K562 (cell line): Measurements from ENCODE around the gene DIRAS3. TPM values are rescaled to one million over a fixed set of nuclear protein-coding genes. Genes with fewer than 3 reads are reported as not detected.

Experiments
- ATAC-seq: fragments of 200-7000 bp; cut with Tn5 transposase; 3 replicates; pipeline ENCODE4 v1.9.1; 2020; ENCODE audit warnings: moderate library complexity
- BruUV-seq: library from RNA; stranded (reverse); fragments of 400-500 nt; replicated peaks from 2 replicates; lab custom pipeline; 2021; lab: Mats Ljungman, UMichigan
- CTCF ChIA-PET: fragments of 300-600 bp; formaldehyde crosslinking; extraction: SDS; loops from one replicate; lab custom pipeline; 2021; ENCODE audit warnings: low intra/inter-chr PET ratio; lab: Yijun Ruan, JAX
- POLR2A ChIA-PET: fragments of 300-600, 350-650 bp; sonication (Branson Sonifier 250); formaldehyde crosslinking; extraction: SDS; loops from one replicate; lab custom pipeline; 2021; ENCODE audit warnings: antibody characterized with exemption, inconsistent platforms; lab: Yijun Ruan, JAX
- DNase-seq, 4 experiments: peaks; one replicate each; pipeline versions ENCODE4 v3.0.0 to v3.0.0-alpha.2; 2011 to 2018; ENCODE audit warnings: low spot score in 3 of 4, mixed read lengths in 3 of 4; ENCODE audit errors: extremely low read depth in 1 of 4
- FAIRE-seq: peaks from 2 replicates; lab custom pipeline; 2011; peaks lifted over from hg19 to GRCh38; lab: Jason Lieb, UNC
- H2AFZ ChIP-seq: 2 replicates; pipeline ENCODE4 v1.6.0; 2011; ENCODE audit warnings: low read depth, low read length, control low read depth, inconsistent platforms
- H3K27ac ChIP-seq: fragments of 200-600 bp; 3 replicates; pipeline ENCODE4 v1.8.0; 2011; ENCODE audit warnings: low read depth, mild to moderate bottlenecking, control low read depth, inconsistent platforms, low read length, moderate library complexity, mixed read lengths; ENCODE audit errors: extremely low read depth
- H3K27me3 ChIP-seq, 2 experiments: fragments of 300-600 bp in 1 of 2; 2 replicates in 1 of 2; 3 replicates in 1 of 2; pipeline versions ENCODE4 v1.6.0 to v1.8.0; 2011; ENCODE audit warnings: inconsistent platforms in 2 of 2, low read length in 2 of 2, mild to moderate bottlenecking in 1 of 2, mixed read lengths in 1 of 2, moderate library complexity in 1 of 2; ENCODE audit not compliant: control insufficient read depth in 2 of 2, insufficient read depth in 2 of 2
- H3K36me3 ChIP-seq: fragments of 300-600 bp; 3 replicates; pipeline ENCODE4 v1.8.0; 2011; ENCODE audit warnings: mild to moderate bottlenecking, low read length, inconsistent platforms; ENCODE audit not compliant: control insufficient read depth, insufficient read depth
- H3K4me1 ChIP-seq, 2 experiments: fragments of 200-600 bp in 1 of 2; replicated peaks in 1 of 2; 2 replicates in 1 of 2; 3 replicates in 1 of 2; pipeline versions ENCODE4 v1.5.1 to v1.8.0; 2011; ENCODE audit warnings: inconsistent platforms in 2 of 2, low read length in 2 of 2, mild to moderate bottlenecking in 1 of 2, mixed read lengths in 1 of 2, moderate library complexity in 1 of 2; ENCODE audit not compliant: control insufficient read depth in 2 of 2, insufficient read depth in 2 of 2
- H3K4me2 ChIP-seq: 2 replicates; pipeline ENCODE4 v1.6.1; 2011; ENCODE audit warnings: low read length, control low read depth, inconsistent platforms, mixed read lengths; ENCODE audit not compliant: insufficient read depth
- H3K4me3 ChIP-seq: fragments of 200-600 bp; sonication (generic), shearing (Covaris generic); 2 replicates; pipeline ENCODE4 v1.5.1; 2016; ENCODE audit warnings: control low read depth, inconsistent platforms
- H3K79me2 ChIP-seq: fragments of 200-600 bp; 3 replicates; pipeline ENCODE4 v1.8.0; 2011; ENCODE audit warnings: low read length, inconsistent platforms; ENCODE audit not compliant: control insufficient read depth, insufficient read depth
- H3K9ac ChIP-seq, 2 experiments: 2 replicates each; pipeline versions ENCODE4 v1.6.0 to v1.6.1; 2011; ENCODE audit warnings: low read depth in 2 of 2, low read length in 2 of 2, control low read depth in 1 of 2, inconsistent platforms in 1 of 2, mild to moderate bottlenecking in 1 of 2, mixed read lengths in 1 of 2; ENCODE audit not compliant: insufficient read depth in 1 of 2
- H3K9me1 ChIP-seq: one replicate; pipeline ENCODE4 v1.6.0; 2011; ENCODE audit warnings: inconsistent platforms, mild to moderate bottlenecking, low read length, moderate library complexity; ENCODE audit not compliant: control insufficient read depth, insufficient read depth
- H3K9me3 ChIP-seq: replicated peaks from 2 replicates; pipeline ENCODE4 v1.5.1; 2011; ENCODE audit warnings: low read depth, low read length, inconsistent platforms; ENCODE audit not compliant: control insufficient read depth, insufficient read depth
- H4K20me1 ChIP-seq: replicated peaks from 2 replicates; pipeline ENCODE4 v1.6.1; 2011; ENCODE audit warnings: low read length, inconsistent platforms, mixed read lengths; ENCODE audit not compliant: control insufficient read depth, insufficient read depth
- CBFA2T2 ChIP-seq: fragments of 450-650 bp; conservative IDR thresholded peaks from 2 replicates; pipeline ENCODE4 v1.6.1; 2017; ENCODE audit warnings: mild to moderate bottlenecking
- CHAMP1 ChIP-seq: fragments of 450-650 bp; IDR thresholded peaks from 2 replicates; pipeline ENCODE4 v1.6.1; 2016; ENCODE audit warnings: mild to moderate bottlenecking
- FOXA1 ChIP-seq: fragments of 450-650 bp; IDR thresholded peaks from 2 replicates; pipeline ENCODE4 v1.6.1; 2016; ENCODE audit warnings: mild to moderate bottlenecking, borderline replicate concordance
- HDAC1 ChIP-seq, 2 experiments: fragments of 450-650 bp; IDR thresholded peaks; 2 replicates each; pipeline ENCODE4 v1.6.1; 2016 to 2017; ENCODE audit warnings: inconsistent platforms in 1 of 2, mild to moderate bottlenecking in 1 of 2, moderate library complexity in 1 of 2
- NR0B1 ChIP-seq: fragments of 450-650 bp; IDR thresholded peaks from one replicate; pipeline ENCODE4 v1.6.1; 2018; ENCODE audit warnings: mild to moderate bottlenecking, moderate library complexity; ENCODE audit not compliant: partially characterized antibody
- NRF1 ChIP-seq, 2 experiments: fragments of 450-650 bp; IDR thresholded peaks in 1 of 2; conservative IDR thresholded peaks in 1 of 2; 2 replicates each; pipeline ENCODE4 v1.6.1; 2014; ENCODE audit warnings: mild to moderate bottlenecking in 2 of 2
- POU5F1 ChIP-seq: fragments of 150-350 bp; IDR thresholded peaks from 2 replicates; pipeline ENCODE4 v1.6.1; 2014; ENCODE audit warnings: borderline replicate concordance, low read length, low read depth, mild to moderate bottlenecking; ENCODE audit not compliant: partially characterized antibody
- RAD21 ChIP-seq, 2 experiments: fragments of 250-450 bp in 1 of 2; fragments of 450-650 bp in 1 of 2; sonication (Bioruptor Pico) in 1 of 2; formaldehyde crosslinking in 1 of 2; IDR thresholded peaks in 1 of 2; conservative IDR thresholded peaks in 1 of 2; 2 replicates each; pipeline versions ENCODE4 v1.4.0 to v1.8.0; 2020 to 2022; ENCODE audit warnings: mild to moderate bottlenecking in 2 of 2, moderate library complexity in 1 of 2
- TCF3 ChIP-seq: sonication (generic); formaldehyde crosslinking; IDR thresholded peaks from 2 replicates; pipeline ENCODE4 v1.4.0; 2020; ENCODE audit warnings: mild to moderate bottlenecking, missing genetic modification reagents
- TCFL5 ChIP-seq: fragments of 250-450 bp; sonication (Bioruptor Pico); conservative IDR thresholded peaks from 2 replicates; pipeline ENCODE4 v1.6.1; 2021; ENCODE audit warnings: mild to moderate bottlenecking, moderate library complexity, matching md5 sums
- YBX1 ChIP-seq: fragments of 450-650 bp; IDR thresholded peaks from 2 replicates; pipeline ENCODE4 v1.7.1; 2016; ENCODE audit warnings: mild to moderate bottlenecking
- ZBTB33 ChIP-seq: sonication (generic); formaldehyde crosslinking; IDR thresholded peaks from 2 replicates; pipeline ENCODE4 v1.8.1; 2023; ENCODE audit warnings: mild to moderate bottlenecking, missing genetic modification reagents
- ZNF134 ChIP-seq: fragments of 250-450 bp; sonication (Bioruptor Pico); conservative IDR thresholded peaks from 2 replicates; pipeline ENCODE4 v1.4.0; 2020
- ZNF445 ChIP-seq: fragments of 250-450 bp; sonication (Bioruptor Pico); IDR thresholded peaks from 2 replicates; pipeline ENCODE4 v1.4.0; 2020; ENCODE audit warnings: low read depth, mild to moderate bottlenecking, moderate library complexity
- ZNF639 ChIP-seq, 2 experiments: fragments of 200-800 bp in 1 of 2; sonication (Bioruptor generic) in 1 of 2; sonication (generic) in 1 of 2; formaldehyde crosslinking in 1 of 2; IDR thresholded peaks in 1 of 2; conservative IDR thresholded peaks in 1 of 2; 2 replicates each; pipeline versions ENCODE4 v1.5.0 to v1.6.1; 2016 to 2020; ENCODE audit warnings: missing compliant biosample characterization in 1 of 2, missing genetic modification characterization in 1 of 2, missing genetic modification reagents in 1 of 2
- WGBS: fragments of 100-300 bp; shearing (Covaris generic); methylation state at CpG from one replicate; pipeline ENCODE4 v1.1.6; 2016; ENCODE audit warnings: low coverage, mixed read lengths; ENCODE audit not compliant: insufficient coverage; ENCODE audit errors: missing lambda C conversion rate; 5-methylcytosine and 5-hydroxymethylcytosine counted together
- in situ Hi-C: fragments of 300-500 bp; cut with MboI; formaldehyde crosslinking; loops from 4 replicates; pipeline ENCODE4 v1.15.0; 2018; ENCODE audit warnings: inconsistent platforms, mixed read lengths
- intact Hi-C: fragments of 100-400 bp; cut with micrococcal nuclease; formaldehyde crosslinking; loops from 2 replicates; pipeline ENCODE4 v1.14.2; 2022
- polyA plus RNA-seq, 8 experiments: library from polyadenylated mRNA; depleted of rRNA in 4 of 8; stranded (reverse) in 5 of 8; unstranded in 3 of 8; fragments of >200 nt; fragmentation: Nextera tagmentation in 2 of 8; fragmentation: Illumina TruSeq in 1 of 8; extraction: Ambion mirVana in 2 of 8; extraction: Trizol in 1 of 8; gene quantifications; 2 replicates each; pipeline versions ENCODE4 v1.2.1 to v1.2.3, GENCODE V29; 2011 to 2014; ENCODE audit warnings: inconsistent platforms in 1 of 8, missing spikeins in 1 of 8
- total RNA-seq, 7 experiments: library from RNA; depleted of rRNA in 6 of 7; stranded (reverse); fragments of >200 nt in 6 of 7; fragmentation: Illumina TruSeq in 2 of 7; extraction: Trizol in 2 of 7; gene quantifications; 2 replicates each; pipeline versions ENCODE4 v1.2.1 to v1.2.3, GENCODE V29; 2011 to 2021; ENCODE audit warnings: low replicate concordance in 1 of 7

The DIRAS3 gene
- total and polyA plus RNA-seq, 9 of the 15 experiments (the other 6 are each of a cell fraction or from before 2014, with no cell fraction given), result 7.9 to 96.1 (median 41.7) TPM

GRCh38 chr1:68051475-68051874, 1.0 kb upstream of the DIRAS3 start:
- Histone ChIP-seq H3K36me3 (no peaks in the 10 kb centered on the region), H3K4me1 (peaks cover 0 to 18% of the 10 kb centered on the region in 2 experiments; a peak in 4 of 5 replicates), H3K27ac (no peak overlapping the region), H2AFZ (no peak overlapping the region), H3K9me1 (no peaks in the 10 kb centered on the region), H3K79me2 (no peaks in the 10 kb centered on the region), H3K4me2 (no peak overlapping the region), H4K20me1 (no peaks in the 10 kb centered on the region), H3K27me3 (peaks cover 3 to 21% of the 10 kb centered on the region in 2 experiments; a peak in 4 of 5 replicates), H3K9ac (no peak overlapping the region), H3K9me3 (no peaks in the 10 kb centered on the region), H3K4me3 (no peak overlapping the region)
- DNase-seq (no peak), ATAC-seq (peak; percentile 40; the same call in 2 of the 3 replicates), FAIRE-seq (no peak)
- ChIA-PET CTCF (no interaction called here), POLR2A (interaction anchor here (0.6 to 0.7 kb wide), 2 partner anchors 44 to 459 kb away, joined by 3 read pairs; no protein-coding TSS in a partner anchor)
- BruUV-seq, result no TSS peak
- intact Hi-C loops (loop anchor here (2.0 kb wide), 1 partner anchor 199 kb away; no protein-coding TSS in a partner anchor), in situ Hi-C loops (no loop called here)
- WGBS, result 22% methylated on average over 28 of the region's 28 CpGs
- TF ChIP-seq YBX1 (no peak), RAD21 (CRISPR knock-in tag; conservative IDR thresholded peaks at IDR 0.05 in 1 of 2, IDR thresholded peaks at IDR 0.05 in 1 of 2) (peak; percentile 45 to 60; a peak in 3 of 4 replicates), CBFA2T2 (no peak), POU5F1 (no peak), ZNF445 (CRISPR knock-in tag) (peak; percentile 90; the same call in 1 of the 2 replicates), ZNF134 (CRISPR knock-in tag) (no peak), ZNF639 (CRISPR knock-in tag; conservative IDR thresholded peaks at IDR 0.05 in 1 of 2, IDR thresholded peaks at IDR 0.05 in 1 of 2) (no peak), NR0B1 (no peak), CHAMP1 (no peak), HDAC1 (IDR thresholded peaks at IDR 0.05) (no peak), ZBTB33 (CRISPR knock-in tag) (peak; percentile 86), TCF3 (CRISPR knock-in tag) (no peak), NRF1 (conservative IDR thresholded peaks at IDR 0.05 in 1 of 2, IDR thresholded peaks at IDR 0.05 in 1 of 2) (peak; percentile 60 to 72), TCFL5 (CRISPR knock-in tag) (no peak), FOXA1 (no peak)
